Measurements from ENCODE around the gene BMPR2. TPM values are rescaled to one million over a fixed set of nuclear protein-coding genes. Genes with fewer than 3 reads are reported as not detected.

Gene BMPR2
- polyA plus RNA-seq, 3 donors: 4.1 to 6.4 (median 4.8) TPM

- H3K36me3 Mint-ChIP-seq: no peaks in the 10 kb centered on the region
- H3K27ac ChIP-seq (ENCODE audit: low read depth in 1 of 2, low read length in 2 of 2): no peak overlapping the region
- WGBS (ENCODE audit: insufficient coverage): no CpG with 5 or more reads among the region's 1 CpG
- H3K4me3 Mint-ChIP-seq: no peak overlapping the region
- H3K36me3 ChIP-seq (replicated peaks in 1 of 2; ENCODE audit: control insufficient read depth in 1 of 2, insufficient read depth in 2 of 2, low read length in 2 of 2): no peaks in the 10 kb centered on the region
- DNase-seq: no peak
- no peaks in the 10 kb centered on the region for H3K27me3 ChIP-seq (ENCODE audit: control insufficient read depth in 2 of 2, insufficient read depth in 2 of 2, low read length in 2 of 2)
- intact Hi-C loops (cut with micrococcal nuclease): no loop called here
- H3K4me2 ChIP-seq (replicated peaks; ENCODE audit: extremely low read depth, low read length, poor library complexity, severe bottlenecking): no peak overlapping the region
- no peak overlapping the region for H2AFZ ChIP-seq (ENCODE audit: insufficient read depth, low read depth, low read length, poor library complexity, severe bottlenecking)
- H3K9ac ChIP-seq (ENCODE audit: insufficient read depth, low read length, poor library complexity, severe bottlenecking): no peak overlapping the region
- no peak for TF ChIP-seq CTCF (IDR thresholded peaks at IDR 0.05)
- no peak overlapping the region for H3K27ac Mint-ChIP-seq
- no peaks in the 10 kb centered on the region for H3K9me3 ChIP-seq (replicated peaks in 1 of 2; ENCODE audit: control insufficient read depth in 1 of 2, insufficient read depth in 1 of 2, low read length in 2 of 2)
- no peaks in the 10 kb centered on the region for H3K27me3 Mint-ChIP-seq (ENCODE audit: low read depth in 3 of 3)
- no peak overlapping the region for H3K4me3 ChIP-seq (replicated peaks in 1 of 3; ENCODE audit: low read depth in 2 of 3, low read length in 3 of 3)
- no peaks in the 10 kb centered on the region for H3K9me3 Mint-ChIP-seq
- H3K4me1 ChIP-seq (ENCODE audit: control insufficient read depth in 1 of 2, insufficient read depth in 2 of 2, low read length in 2 of 2): no peaks in the 10 kb centered on the region
- peaks cover 28% of the 10 kb centered on the region for H4K20me1 ChIP-seq (ENCODE audit: insufficient read depth, low read length)
- H3K4me1 Mint-ChIP-seq: no peaks in the 10 kb centered on the region
- H3K79me2 ChIP-seq (ENCODE audit: insufficient read depth, low read length): no peaks in the 10 kb centered on the region
These were observed 29.7 kb downstream of the BMPR2 start for GRCh38 chr2:202405798-202406197.

GRCh38 chr2:202406445-202406978 is 30.4 kb downstream of the BMPR2 start:
- WGBS (ENCODE audit: insufficient coverage): no CpG with 5 or more reads among the region's 2 CpGs
- no peak overlapping the region for H3K4me3 Mint-ChIP-seq
- H3K27me3 ChIP-seq (ENCODE audit: control insufficient read depth in 2 of 2, insufficient read depth in 2 of 2, low read length in 2 of 2): no peaks in the 10 kb centered on the region
- H3K36me3 ChIP-seq (replicated peaks in 1 of 2; ENCODE audit: control insufficient read depth in 1 of 2, insufficient read depth in 2 of 2, low read length in 2 of 2): no peaks in the 10 kb centered on the region
- no peak overlapping the region for H2AFZ ChIP-seq (ENCODE audit: insufficient read depth, low read depth, low read length, poor library complexity, severe bottlenecking)
- no peaks in the 10 kb centered on the region for H3K79me2 ChIP-seq (ENCODE audit: insufficient read depth, low read length)
- no peak overlapping the region for H3K9ac ChIP-seq (ENCODE audit: insufficient read depth, low read length, poor library complexity, severe bottlenecking)
- H3K4me2 ChIP-seq (replicated peaks; ENCODE audit: extremely low read depth, low read length, poor library complexity, severe bottlenecking): no peak overlapping the region
- H3K27ac Mint-ChIP-seq: no peak overlapping the region
- peaks cover 3 to 4% of the 10 kb centered on the region in 2 donors for H3K4me1 ChIP-seq (ENCODE audit: control insufficient read depth in 1 of 2, insufficient read depth in 2 of 2, low read length in 2 of 2)
- peaks cover 6% of the 10 kb centered on the region for H3K4me1 Mint-ChIP-seq
- no peak for TF ChIP-seq CTCF (IDR thresholded peaks at IDR 0.05)
- intact Hi-C loops (cut with micrococcal nuclease): no loop called here
- H3K27me3 Mint-ChIP-seq (ENCODE audit: low read depth in 3 of 3): no peaks in the 10 kb centered on the region
- no peak for DNase-seq
- H3K9me3 ChIP-seq (replicated peaks in 1 of 2; ENCODE audit: control insufficient read depth in 1 of 2, insufficient read depth in 1 of 2, low read length in 2 of 2): no peaks in the 10 kb centered on the region
- H3K9me3 Mint-ChIP-seq: no peaks in the 10 kb centered on the region
- no peak overlapping the region for H3K4me3 ChIP-seq (replicated peaks in 1 of 3; ENCODE audit: low read depth in 2 of 3, low read length in 3 of 3)
- no peak overlapping the region for H3K27ac ChIP-seq (ENCODE audit: low read depth in 1 of 2, low read length in 2 of 2)
- no peaks in the 10 kb centered on the region for H3K36me3 Mint-ChIP-seq
- H4K20me1 ChIP-seq (ENCODE audit: insufficient read depth, low read length): peaks cover 28% of the 10 kb centered on the region

Measured in CD14-positive monocyte (primary cell).